NCI-H510A (cell line): ENCODE results near the gene PLCE1.

Experiments
- DNase-seq: peaks from one replicate; lab custom pipeline; 2025; lab: John Stamatoyannopoulos, UW

PLCE1 gene

DNA sequence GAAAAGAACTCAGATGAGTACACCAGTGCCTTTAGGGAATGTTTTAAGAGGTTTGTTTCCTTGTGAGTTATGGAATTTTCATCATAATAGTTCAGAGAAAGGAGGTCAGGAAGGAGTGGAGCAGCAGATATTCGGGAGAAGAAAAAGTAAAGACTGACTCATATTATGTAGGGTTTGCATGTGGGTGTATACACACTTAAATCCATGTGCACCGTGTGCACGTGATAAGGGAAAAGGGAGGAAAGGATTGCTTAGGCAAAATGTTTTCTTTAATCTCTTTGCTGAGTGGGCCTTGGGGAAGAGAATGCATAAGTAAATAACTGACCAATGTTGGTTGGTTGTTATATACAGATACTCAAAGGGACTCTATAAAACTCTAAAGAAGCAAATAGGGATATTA lies 30.2 kb downstream of the PLCE1 start:
- DNase-seq, result no peak

DNA sequence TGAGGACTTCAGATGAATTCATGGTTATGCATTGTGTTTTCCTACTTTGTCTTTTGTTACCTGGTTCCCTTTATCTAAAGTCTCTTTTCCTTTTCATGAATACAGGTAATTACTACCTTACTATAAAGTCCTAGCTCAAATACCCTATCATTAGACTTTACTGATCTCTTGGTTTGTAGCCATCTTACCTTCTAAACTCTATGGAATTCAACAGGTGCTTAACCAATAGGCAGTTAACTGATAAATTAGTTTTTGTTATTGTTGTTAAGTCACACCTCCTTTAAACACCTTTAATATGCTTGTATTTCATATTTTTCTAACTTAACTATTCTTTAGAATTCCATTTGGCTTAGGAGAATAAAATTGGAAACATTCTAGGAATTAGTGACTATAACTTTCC lies 30.7 kb downstream of the PLCE1 start:
- no peak for DNase-seq

DNA sequence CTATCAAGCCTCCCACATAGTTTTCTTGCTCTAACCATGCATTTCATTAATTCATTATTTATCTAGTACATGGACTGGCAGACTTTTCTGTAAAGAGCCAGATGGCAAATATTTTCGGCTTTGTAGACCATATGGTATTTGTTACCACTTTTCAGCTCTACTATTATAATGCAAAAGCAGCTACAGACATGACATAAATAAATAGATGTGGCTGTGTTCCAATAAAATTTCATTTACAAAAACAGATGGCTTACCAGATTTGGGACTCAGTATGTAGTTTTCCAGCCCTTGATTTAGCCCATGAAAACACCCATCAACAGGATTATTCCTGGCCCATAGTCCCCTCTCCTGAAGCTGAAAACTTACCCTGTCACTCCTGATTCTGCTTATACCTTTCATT lies 32.1 kb downstream of the PLCE1 start:
- DNase-seq, result no peak

DNA sequence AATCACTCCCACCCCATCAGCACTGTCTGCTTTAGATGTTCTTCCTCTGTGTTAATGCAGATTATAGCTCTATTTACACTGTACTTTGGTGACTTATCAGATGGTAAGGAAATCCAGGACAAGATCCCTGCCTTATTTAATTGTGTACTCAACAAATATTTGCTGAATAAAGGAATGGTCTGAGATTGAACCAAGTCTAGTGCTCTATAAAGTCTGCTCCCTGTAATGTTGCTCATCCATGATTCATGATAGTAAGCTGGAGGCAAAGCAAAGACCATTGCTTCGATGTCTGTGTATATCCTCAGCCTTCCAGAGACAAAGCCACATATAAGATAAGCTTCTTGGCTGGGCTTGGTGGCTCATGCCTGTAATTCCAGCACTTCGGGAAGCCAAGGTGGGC lies 33.5 kb downstream of the PLCE1 start:
- DNase-seq, result no peak

DNA sequence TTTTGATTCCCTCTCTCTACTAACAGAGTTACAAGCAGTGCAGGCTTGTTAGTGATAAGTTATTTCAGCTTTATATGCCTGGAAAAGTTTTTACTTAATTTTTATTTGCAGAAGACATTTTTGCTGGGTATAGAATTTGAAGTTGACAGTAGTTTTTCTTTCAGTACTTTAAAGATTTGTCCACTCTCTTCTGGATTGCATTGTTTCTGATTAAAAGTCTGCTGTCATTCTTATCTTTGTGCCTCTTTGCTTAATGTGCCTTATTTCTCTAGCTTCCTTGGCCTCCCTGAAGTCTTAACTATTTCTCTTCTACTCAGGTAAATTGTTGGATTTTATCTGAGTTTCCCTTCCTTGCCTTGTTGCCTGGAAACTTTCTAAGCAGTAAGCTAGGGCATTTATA lies 36.2 kb downstream of the PLCE1 start:
- no peak for DNase-seq

- no peak for DNase-seq
Observed at GRCh38 chr10:94035982-94036765, 42.4 kb downstream of the PLCE1 start.

- DNase-seq, result no peak
Observed at GRCh38 chr10:94036766-94037033, 43.0 kb downstream of the PLCE1 start.

DNA sequence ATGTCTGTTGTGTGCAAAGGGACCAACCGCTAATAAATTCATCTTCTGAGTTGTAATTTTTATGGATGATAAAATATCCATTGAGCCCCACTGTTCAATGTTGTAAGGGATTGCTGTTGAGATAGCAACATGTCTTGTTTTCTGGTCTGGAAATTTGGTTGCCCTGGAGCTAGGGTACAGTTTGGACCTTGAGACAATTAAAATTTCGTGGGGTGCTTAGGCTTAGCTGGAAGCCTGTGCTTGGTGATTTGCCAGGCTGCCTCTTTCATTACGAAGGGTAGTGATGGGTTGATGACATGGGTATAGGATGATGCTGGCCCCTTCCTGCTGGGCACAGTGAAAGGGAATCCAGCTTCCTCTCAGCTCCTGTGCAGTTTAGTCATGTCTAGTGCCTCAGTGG lies 43.6 kb downstream of the PLCE1 start:
- DNase-seq, result no peak

- DNase-seq, result no peak
Observed at GRCh38 chr10:94038024-94038423, 44.3 kb downstream of the PLCE1 start.

DNA sequence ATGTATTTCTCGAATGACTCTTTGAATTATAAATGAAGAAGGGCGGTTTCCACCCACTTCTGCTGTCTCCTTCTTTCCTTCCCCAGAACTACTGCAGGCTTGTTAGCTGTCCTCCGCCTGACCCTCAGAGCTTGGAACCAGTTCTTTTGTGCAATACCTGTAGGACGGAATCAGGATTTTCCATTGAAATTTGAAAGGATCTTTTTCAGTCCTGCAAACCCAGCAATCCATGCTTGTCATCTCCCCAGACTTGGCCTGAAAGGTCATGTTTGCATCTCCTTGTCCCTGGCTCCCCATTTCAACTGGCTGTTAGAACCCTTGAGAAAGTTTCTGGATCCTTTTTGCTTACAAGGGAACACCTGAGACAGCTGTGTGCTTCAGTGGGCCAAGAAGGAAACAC lies 47.5 kb downstream of the PLCE1 start:
- DNase-seq, result no peak

DNA sequence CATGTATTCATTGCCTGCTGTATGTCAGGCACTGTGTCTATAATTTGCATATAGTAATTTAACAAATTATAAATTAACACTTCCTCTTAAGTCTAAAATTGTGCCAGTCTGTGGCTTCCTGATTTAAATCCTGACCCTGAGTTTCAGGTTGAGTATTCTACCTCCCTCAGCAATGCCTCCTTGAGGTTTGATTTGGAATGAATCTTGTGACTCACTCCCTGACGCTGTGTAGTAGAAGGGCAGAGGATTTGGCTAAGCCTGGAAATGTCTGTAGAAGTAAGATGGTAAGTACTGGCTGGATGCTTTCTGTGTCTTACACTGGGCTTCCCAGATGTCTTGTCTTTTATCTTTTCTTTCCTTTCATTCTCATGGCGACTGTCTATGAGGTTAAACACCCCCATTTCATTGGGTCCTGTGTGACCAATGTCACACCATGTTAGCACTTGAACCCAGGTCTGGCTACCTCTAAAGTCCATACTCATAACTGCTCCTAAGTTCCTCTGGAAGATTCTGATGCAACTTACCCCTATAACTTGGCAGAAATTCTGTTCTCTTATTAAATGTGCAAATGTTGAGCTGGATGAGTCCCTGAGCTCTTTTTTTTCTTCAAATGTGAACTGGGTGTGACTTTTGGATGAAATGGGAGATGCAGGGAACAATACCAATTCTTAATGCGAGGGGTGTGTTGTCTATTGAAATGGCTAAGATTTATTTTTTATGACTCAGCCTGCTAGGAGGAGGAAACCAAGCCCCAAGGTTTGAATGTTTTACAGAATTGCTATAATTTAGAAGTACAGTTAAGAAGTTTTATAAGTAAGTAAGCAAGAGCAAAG lies 48.5 kb downstream of the PLCE1 start:
- no peak for DNase-seq

DNA sequence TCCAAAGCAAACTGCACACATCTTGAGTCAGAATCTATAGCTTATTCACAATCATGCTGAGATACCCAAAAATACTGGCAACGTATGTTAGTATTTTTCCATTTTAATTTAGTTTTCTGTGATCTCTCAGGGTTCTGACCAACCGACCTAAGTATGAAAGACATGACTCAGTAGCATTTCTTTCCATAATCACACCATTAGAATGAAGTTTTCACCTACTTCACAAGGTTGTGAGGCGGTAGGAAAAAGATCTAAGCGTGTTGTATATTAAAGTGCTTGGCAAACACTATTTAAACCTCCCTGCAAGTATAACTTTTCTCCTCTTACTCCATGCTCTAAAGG lies 49.1 kb downstream of the PLCE1 start:
- DNase-seq, result no peak
